ENCODE results near the gene MARCHF3.

Gene MARCHF3

DNA sequence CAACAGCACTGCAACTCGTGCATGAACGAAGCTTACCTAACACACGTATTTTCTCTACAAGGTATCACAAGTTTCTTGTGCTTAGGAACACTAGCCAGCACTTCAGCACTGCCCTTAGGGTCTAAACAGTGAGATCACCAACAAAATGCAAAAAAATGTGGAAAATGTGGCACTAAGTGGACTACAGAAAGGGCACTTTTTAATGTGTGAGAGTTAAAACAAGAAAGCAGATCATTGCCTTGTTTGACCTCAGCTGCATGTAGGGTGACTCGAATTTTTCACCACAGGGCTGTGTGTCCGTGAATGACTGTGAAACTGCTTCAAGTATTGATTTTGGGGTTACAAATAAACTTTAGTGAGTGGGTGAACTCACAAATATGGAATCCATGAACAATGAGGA is 90.5 kb downstream of the MARCHF3 start:
- H3K27me3 ChIP-seq (ENCODE audit: low read depth, low read length), result no peaks in the 10 kb centered on the region
- H3K9me3 ChIP-seq (ENCODE audit: control insufficient read depth in 1 of 2, low read length in 2 of 2), result no peaks in the 10 kb centered on the region
- H3K36me3 ChIP-seq (ENCODE audit: control insufficient read depth in 1 of 2, insufficient read depth in 2 of 2, low read length in 2 of 2), result no peaks in the 10 kb centered on the region
- no peaks in the 10 kb centered on the region for H3K4me1 ChIP-seq (ENCODE audit: control insufficient read depth in 1 of 2, insufficient read depth in 2 of 2, low read length in 2 of 2)
- H3K27ac ChIP-seq (ENCODE audit: low read length), result no peak overlapping the region
- H3K4me3 ChIP-seq (ENCODE audit: low read depth in 1 of 2, low read length in 2 of 2), result no peak overlapping the region

GRCh38 chr5:126938466-126938865 is 91.9 kb downstream of the MARCHF3 start:
- no peak overlapping the region for H3K4me3 ChIP-seq (ENCODE audit: low read depth in 1 of 2, low read length in 2 of 2)
- H3K9me3 ChIP-seq (ENCODE audit: control insufficient read depth in 1 of 2, low read length in 2 of 2), result no peaks in the 10 kb centered on the region
- no peaks in the 10 kb centered on the region for H3K4me1 ChIP-seq (ENCODE audit: control insufficient read depth in 1 of 2, insufficient read depth in 2 of 2, low read length in 2 of 2)
- H3K27me3 ChIP-seq (ENCODE audit: low read depth, low read length), result no peaks in the 10 kb centered on the region
- H3K36me3 ChIP-seq (ENCODE audit: control insufficient read depth in 1 of 2, insufficient read depth in 2 of 2, low read length in 2 of 2), result no peaks in the 10 kb centered on the region
- H3K27ac ChIP-seq (ENCODE audit: low read length), result no peak overlapping the region

DNA sequence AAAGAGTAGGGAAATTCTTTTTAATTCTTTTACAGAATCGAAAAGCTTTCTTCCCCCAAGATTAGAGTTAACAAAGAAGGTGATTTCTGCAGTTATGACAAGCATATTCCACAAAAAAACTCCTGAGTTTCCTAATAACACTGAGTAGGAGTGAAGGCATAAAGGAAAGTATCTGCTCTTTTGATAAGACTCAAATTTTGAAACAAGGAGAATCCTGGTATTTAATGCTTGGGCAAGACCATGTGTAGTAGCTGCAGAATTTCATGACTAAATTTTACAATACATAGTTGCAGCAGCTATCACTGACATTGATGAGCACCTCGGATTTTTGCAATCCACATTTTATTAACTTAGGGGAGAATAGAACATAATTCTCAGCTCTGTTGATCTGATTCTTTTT is 92.6 kb downstream of the MARCHF3 start:
- Histone ChIP-seq H3K4me1 (ENCODE audit: control insufficient read depth in 1 of 2, insufficient read depth in 2 of 2, low read length in 2 of 2) (no peaks in the 10 kb centered on the region), H3K27ac (ENCODE audit: low read length) (no peak overlapping the region), H3K27me3 (ENCODE audit: low read depth, low read length) (no peaks in the 10 kb centered on the region), H3K4me3 (ENCODE audit: low read depth in 1 of 2, low read length in 2 of 2) (no peak overlapping the region), H3K9me3 (ENCODE audit: control insufficient read depth in 1 of 2, low read length in 2 of 2) (no peaks in the 10 kb centered on the region), H3K36me3 (ENCODE audit: control insufficient read depth in 1 of 2, insufficient read depth in 2 of 2, low read length in 2 of 2) (no peaks in the 10 kb centered on the region)

DNA sequence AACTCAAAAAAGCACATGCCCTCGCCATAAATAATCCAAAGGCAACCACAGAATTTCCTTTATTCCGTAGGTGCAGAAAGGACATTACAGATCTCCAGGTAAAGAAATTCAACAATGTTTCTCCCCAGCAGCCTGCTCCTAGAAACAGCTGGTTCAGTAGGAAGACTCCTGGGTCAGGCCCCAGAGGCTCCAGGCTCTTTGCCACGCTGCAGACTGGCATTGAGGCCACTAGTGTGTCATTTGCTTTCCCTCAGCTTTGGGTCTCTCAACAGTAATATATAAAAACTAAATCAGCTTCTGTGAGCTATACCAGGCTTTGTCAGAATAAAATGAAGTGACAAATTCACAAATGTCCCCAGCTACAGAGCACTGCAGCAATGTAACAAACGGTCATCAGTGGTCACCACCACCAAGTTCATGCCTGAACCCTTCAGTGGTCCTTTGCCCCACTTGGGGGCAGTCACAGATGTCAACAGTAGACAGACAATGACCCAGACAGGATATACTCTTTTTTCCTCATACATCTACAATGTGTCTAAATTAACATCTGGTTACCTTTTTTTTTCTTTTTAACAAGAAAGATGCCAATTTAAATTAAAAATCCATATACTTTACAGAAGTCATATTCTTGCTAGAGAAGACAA is 93.5 kb downstream of the MARCHF3 start:
- no peaks in the 10 kb centered on the region for H3K36me3 ChIP-seq (ENCODE audit: control insufficient read depth in 1 of 2, insufficient read depth in 2 of 2, low read length in 2 of 2)
- no peaks in the 10 kb centered on the region for H3K27me3 ChIP-seq (ENCODE audit: low read depth, low read length)
- H3K4me1 ChIP-seq (ENCODE audit: control insufficient read depth in 1 of 2, insufficient read depth in 2 of 2, low read length in 2 of 2), result no peaks in the 10 kb centered on the region
- no peak overlapping the region for H3K4me3 ChIP-seq (ENCODE audit: low read depth in 1 of 2, low read length in 2 of 2)
- no peaks in the 10 kb centered on the region for H3K9me3 ChIP-seq (ENCODE audit: control insufficient read depth in 1 of 2, low read length in 2 of 2)
- H3K27ac ChIP-seq (ENCODE audit: low read length), result no peak overlapping the region

DNA sequence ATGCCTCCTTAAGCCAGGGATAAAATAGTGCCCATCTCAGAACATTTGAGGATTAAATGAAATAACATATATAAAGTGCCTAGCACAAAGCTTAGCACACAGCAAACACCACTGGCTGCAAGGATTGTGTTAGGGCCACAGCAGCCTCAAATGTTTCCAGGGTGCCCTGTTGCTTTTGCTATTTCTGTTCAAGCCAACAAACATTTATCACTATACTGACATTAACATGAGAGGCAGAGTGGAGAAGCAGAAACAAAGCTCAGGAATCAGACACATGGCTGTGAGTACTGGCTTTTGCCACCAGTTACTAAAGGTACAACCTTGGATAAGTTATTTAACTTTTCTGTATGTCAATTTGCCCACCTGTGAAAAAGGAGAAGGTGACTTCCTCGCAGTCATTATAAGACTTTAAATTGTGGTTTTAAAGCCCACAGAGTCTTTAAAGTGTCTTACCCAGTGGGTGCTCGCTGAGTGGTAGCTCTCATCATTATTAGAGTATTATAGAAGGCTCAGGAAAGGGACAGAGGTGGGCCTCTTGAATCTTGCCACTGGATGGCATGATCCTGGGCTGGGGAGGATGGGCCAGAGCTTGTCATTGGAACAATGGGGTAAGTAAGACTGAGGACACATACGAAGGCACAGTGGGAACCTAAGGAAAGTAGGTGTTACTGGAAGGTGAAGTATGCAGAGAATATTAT is 98.2 kb downstream of the MARCHF3 start:
- H3K27me3 ChIP-seq (ENCODE audit: low read depth, low read length), result no peaks in the 10 kb centered on the region
- H3K4me1 ChIP-seq (ENCODE audit: control insufficient read depth in 1 of 2, insufficient read depth in 2 of 2, low read length in 2 of 2), result no peaks in the 10 kb centered on the region
- H3K36me3 ChIP-seq (ENCODE audit: control insufficient read depth in 1 of 2, insufficient read depth in 2 of 2, low read length in 2 of 2), result no peaks in the 10 kb centered on the region
- H3K4me3 ChIP-seq (ENCODE audit: low read depth in 1 of 2, low read length in 2 of 2), result no peak overlapping the region
- no peaks in the 10 kb centered on the region for H3K9me3 ChIP-seq (ENCODE audit: control insufficient read depth in 1 of 2, low read length in 2 of 2)
- H3K27ac ChIP-seq (ENCODE audit: low read length), result no peak overlapping the region

- Histone ChIP-seq H3K27ac (ENCODE audit: low read length) (no peak overlapping the region), H3K4me3 (ENCODE audit: low read depth in 1 of 2, low read length in 2 of 2) (no peak overlapping the region), H3K4me1 (ENCODE audit: control insufficient read depth in 1 of 2, insufficient read depth in 2 of 2, low read length in 2 of 2) (no peaks in the 10 kb centered on the region), H3K36me3 (ENCODE audit: control insufficient read depth in 1 of 2, insufficient read depth in 2 of 2, low read length in 2 of 2) (no peaks in the 10 kb centered on the region), H3K9me3 (ENCODE audit: control insufficient read depth in 1 of 2, low read length in 2 of 2) (no peaks in the 10 kb centered on the region), H3K27me3 (ENCODE audit: low read depth, low read length) (no peaks in the 10 kb centered on the region)
Observed at GRCh38 chr5:126928041-126928440, 102.3 kb downstream of the MARCHF3 start.

GRCh38 chr5:126927429-126927828 is 102.9 kb downstream of the MARCHF3 start:
- Histone ChIP-seq H3K9me3 (ENCODE audit: control insufficient read depth in 1 of 2, low read length in 2 of 2) (no peaks in the 10 kb centered on the region), H3K27me3 (ENCODE audit: low read depth, low read length) (no peaks in the 10 kb centered on the region), H3K27ac (ENCODE audit: low read length) (no peak overlapping the region), H3K36me3 (ENCODE audit: control insufficient read depth in 1 of 2, insufficient read depth in 2 of 2, low read length in 2 of 2) (no peaks in the 10 kb centered on the region), H3K4me3 (ENCODE audit: low read depth in 1 of 2, low read length in 2 of 2) (no peak overlapping the region), H3K4me1 (ENCODE audit: control insufficient read depth in 1 of 2, insufficient read depth in 2 of 2, low read length in 2 of 2) (no peaks in the 10 kb centered on the region)

- Histone ChIP-seq H3K27ac (ENCODE audit: low read length) (no peak overlapping the region), H3K4me3 (ENCODE audit: low read depth in 1 of 2, low read length in 2 of 2) (no peak overlapping the region), H3K9me3 (ENCODE audit: control insufficient read depth in 1 of 2, low read length in 2 of 2) (no peaks in the 10 kb centered on the region), H3K27me3 (ENCODE audit: low read depth, low read length) (no peaks in the 10 kb centered on the region), H3K4me1 (ENCODE audit: control insufficient read depth in 1 of 2, insufficient read depth in 2 of 2, low read length in 2 of 2) (no peaks in the 10 kb centered on the region), H3K36me3 (ENCODE audit: control insufficient read depth in 1 of 2, insufficient read depth in 2 of 2, low read length in 2 of 2) (no peaks in the 10 kb centered on the region)
Observed at GRCh38 chr5:126926187-126926586, 104.2 kb downstream of the MARCHF3 start.

DNA sequence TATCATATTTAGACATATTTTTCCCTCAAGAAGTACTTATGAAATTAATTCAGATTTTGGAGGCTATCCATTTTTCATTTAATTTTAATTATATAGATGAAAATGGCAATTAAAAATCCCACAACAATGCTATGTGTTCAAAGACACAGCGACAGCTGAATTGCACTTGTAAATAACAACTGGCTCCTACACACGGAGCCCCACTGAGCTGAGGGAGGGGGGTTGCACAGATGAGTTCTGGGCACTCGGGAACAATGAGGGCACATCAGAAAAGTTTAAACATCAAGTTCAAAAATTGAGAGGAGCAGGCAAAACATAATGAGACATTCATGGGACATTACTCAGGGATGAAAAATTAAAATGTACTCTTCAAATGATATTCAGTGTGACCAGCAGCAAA is 104.9 kb downstream of the MARCHF3 start:
- Histone ChIP-seq H3K9me3 (ENCODE audit: control insufficient read depth in 1 of 2, low read length in 2 of 2) (no peaks in the 10 kb centered on the region), H3K27ac (ENCODE audit: low read length) (no peak overlapping the region), H3K4me3 (ENCODE audit: low read depth in 1 of 2, low read length in 2 of 2) (no peak overlapping the region), H3K27me3 (ENCODE audit: low read depth, low read length) (no peaks in the 10 kb centered on the region), H3K36me3 (ENCODE audit: control insufficient read depth in 1 of 2, insufficient read depth in 2 of 2, low read length in 2 of 2) (no peaks in the 10 kb centered on the region), H3K4me1 (ENCODE audit: control insufficient read depth in 1 of 2, insufficient read depth in 2 of 2, low read length in 2 of 2) (no peaks in the 10 kb centered on the region)

- H3K4me1 ChIP-seq (ENCODE audit: control insufficient read depth in 1 of 2, insufficient read depth in 2 of 2, low read length in 2 of 2), result peaks cover 0 to 3% of the 10 kb centered on the region in 2 donors
- H3K36me3 ChIP-seq (ENCODE audit: control insufficient read depth in 1 of 2, insufficient read depth in 2 of 2, low read length in 2 of 2), result no peaks in the 10 kb centered on the region
- H3K27ac ChIP-seq (ENCODE audit: low read length), result no peak overlapping the region
- H3K9me3 ChIP-seq (ENCODE audit: control insufficient read depth in 1 of 2, low read length in 2 of 2), result no peaks in the 10 kb centered on the region
- no peak overlapping the region for H3K4me3 ChIP-seq (ENCODE audit: low read depth in 1 of 2, low read length in 2 of 2)
- H3K27me3 ChIP-seq (ENCODE audit: low read depth, low read length), result no peaks in the 10 kb centered on the region
Observed at GRCh38 chr5:126924331-126925033, 105.9 kb downstream of the MARCHF3 start.

GRCh38 chr5:126921241-126922091 is 108.9 kb downstream of the MARCHF3 start:
- no peak overlapping the region for H3K27ac ChIP-seq (ENCODE audit: low read length)

More at GRCh38 chr5:126921241-126922091, 108.9 kb downstream of the MARCHF3 start:
- Histone ChIP-seq H3K9me3 (ENCODE audit: control insufficient read depth in 1 of 2, low read length in 2 of 2) (no peaks in the 10 kb centered on the region), H3K4me1 (ENCODE audit: control insufficient read depth in 1 of 2, insufficient read depth in 2 of 2, low read length in 2 of 2) (peaks cover 0 to 3% of the 10 kb centered on the region in 2 donors), H3K27me3 (ENCODE audit: low read depth, low read length) (no peaks in the 10 kb centered on the region), H3K4me3 (ENCODE audit: low read depth in 1 of 2, low read length in 2 of 2) (no peak overlapping the region), H3K36me3 (ENCODE audit: control insufficient read depth in 1 of 2, insufficient read depth in 2 of 2, low read length in 2 of 2) (no peaks in the 10 kb centered on the region)
